Heart left ventricle (tissue), 16 donors: ENCODE data around the gene DUSP1. TPM values are rescaled to one million over a fixed set of nuclear protein-coding genes. Genes with fewer than 3 reads are reported as not detected.

Experiments used
- ATAC-seq, 4 donors: fragments of 200-7000 bp; cut with Tn5 transposase; one replicate each; pipeline ENCODE4 v1.9.1; 2020 to 2022; ENCODE audit warnings: moderate library complexity in 4 of 4, mild to moderate bottlenecking in 3 of 4, moderate number of reproducible peaks in 1 of 4
- DNase-seq, 5 donors: peaks; one replicate each; pipeline ENCODE4 v3.0.0-alpha.2; 2020
- H3K27ac ChIP-seq, 12 donors: fragments of 200-600 bp; sonication (generic) in 4 of 12; one replicate each; pipeline versions ENCODE4 v1.5.0 to v1.8.0; 2016 to 2022; ENCODE audit warnings: mild to moderate bottlenecking in 2 of 12
- H3K27me3 ChIP-seq, 9 donors: fragments of 200-600 bp; sonication (generic) in 2 of 9; one replicate each; pipeline versions ENCODE4 v1.5.1 to v1.8.0; 2016 to 2022; ENCODE audit warnings: mild to moderate bottlenecking in 3 of 9
- H3K36me3 ChIP-seq, 9 donors: fragments of 200-600 bp; sonication (generic) in 2 of 9; one replicate each; pipeline versions ENCODE4 v1.5.0 to v1.8.0; 2018 to 2022; ENCODE audit warnings: mild to moderate bottlenecking in 2 of 9
- H3K4me1 ChIP-seq, 12 donors: fragments of 200-600 bp; sonication (generic) in 4 of 12; one replicate each; pipeline versions ENCODE4 v1.5.0 to v1.8.0; 2016 to 2022; ENCODE audit warnings: mild to moderate bottlenecking in 3 of 12
- H3K4me3 ChIP-seq, 12 donors: fragments of 200-600 bp; sonication (generic) in 4 of 12; one replicate each; pipeline versions ENCODE4 v1.5.0 to v1.8.0; 2017 to 2022; ENCODE audit warnings: mild to moderate bottlenecking in 9 of 12, moderate library complexity in 4 of 12
- H3K9me3 ChIP-seq, 12 donors: fragments of 200-600 bp; sonication (generic) in 4 of 12; one replicate each; pipeline versions ENCODE4 v1.5.0 to v1.8.0; 2016 to 2022; ENCODE audit warnings: mild to moderate bottlenecking in 1 of 12
- POLR2A ChIP-seq, 2 donors: fragments of 450-650 bp; IDR thresholded peaks; one replicate each; pipeline ENCODE4 v1.6.1; 2017; ENCODE audit warnings: antibody characterized with exemption in 2 of 2, mild to moderate bottlenecking in 2 of 2, moderate library complexity in 2 of 2
- WGBS, 4 donors: extraction: QIAGEN DNeasy Blood & Tissue Kit in 2 of 4; methylation state at CpG; one replicate each; pipeline versions ENCODE4 v1.1.5 to v1.1.7; 2013 to 2018; 5-methylcytosine and 5-hydroxymethylcytosine counted together
- intact Hi-C, 10 donors: fragments of 100-400 bp; cut with DNase I; formaldehyde crosslinking; loops; one replicate each; pipeline versions ENCODE4 v1.11.1 to v1.14.2; 2022
- polyA plus RNA-seq, 2 donors: library from polyadenylated mRNA; stranded (reverse); fragments of 200-250 nt; gene quantifications; one replicate each; pipeline ENCODE4 v1.2.3, GENCODE V29; 2013
- total RNA-seq, 9 donors: library from RNA; depleted of rRNA in 2 of 9; stranded (reverse); fragments of >200 nt in 2 of 9; fragmentation: NEBNext Ultra II Directional in 3 of 9; extraction: Animal tissue kit (Norgen Biotek cat#: 25700) in 3 of 9; gene quantifications; one replicate each; pipeline versions ENCODE4 v1.1.0 to v1.2.4, GENCODE V29; 2016 to 2023
- TF ChIP-seq, protein P1 (sequence below), 12 donors: fragments of 200-600 bp; sonication (generic) in 4 of 12; IDR thresholded peaks; one replicate each; pipeline versions ENCODE4 v1.5.0 to v1.8.0; 2018 to 2022; ENCODE audit warnings: antibody characterized with exemption in 12 of 12, mild to moderate bottlenecking in 5 of 12
- donor health status: ischemic (EF 13 %, LVEDD 7.1; RV severe dilation, severe dysfunction).
- donor health status: healthy with polysubstance abuse.
- donor health status: DM: no; HTN: yes; CAD: no.
- donor health status: DM: no; HTN: no; CAD: no.
- donor health status: ischemic (EF 25% LVEDD 6.9; RV normal size, moderate dysfunction).
- donor health status: ischemic (EF 25% LVEDD 5.7; RV mildly dilated, moderate dysfunction).
- donor health status: healthy.
- donor health status: DM: yes; HTN: yes; CAD: no.
- donor health status: ischemic (EF 35%, LVEDD 5.7; RV mildly dilated, moderate dysfunction).
- donor health status: nonischemic (EF 11% LVEDD 7.7; RV severe dilation, severe dysfunction).
- donor health status: DM: yes; HTN: yes; CAD: no.
- donor health status: PGD.
- donor health status: ischemic (EF 29% LVEDD 5.4; RV normal size, mild dysfunction).
- donor health status: nonischemic (EF 23%, LVEDD 6.1; RV moderate dilation, normal function).

DUSP1 gene
- total and polyA plus RNA-seq, 11 donors, result 24.3 to 335 (median 78.2) TPM

GRCh38 chr5:172745406-172745805 is 25.6 kb downstream of the DUSP1 start:
- Histone ChIP-seq H3K9me3 (peaks cover 0 to 8% (median 0%) of the 10 kb centered on the region in 12 donors), H3K27ac (peak overlapping the region in 6 of 12 donors; percentile 87 to 97 (median 94)), H3K4me1 (peaks cover 7 to 84% (median 39%) of the 10 kb centered on the region in 12 donors), H3K27me3 (no peaks in the 10 kb centered on the region), H3K36me3 (no peaks in the 10 kb centered on the region), H3K4me3 (no peak overlapping the region)
- intact Hi-C loops, result no loop called here
- WGBS, 4 donors, result 95 to 96% (median 95%) methylated on average over 8 of the region's 8 CpGs
- DNase-seq (no peak), ATAC-seq (no peak)
- TF ChIP-seq POLR2A (IDR thresholded peaks at IDR 0.05), result no peak
- TF ChIP-seq, protein P1, sequence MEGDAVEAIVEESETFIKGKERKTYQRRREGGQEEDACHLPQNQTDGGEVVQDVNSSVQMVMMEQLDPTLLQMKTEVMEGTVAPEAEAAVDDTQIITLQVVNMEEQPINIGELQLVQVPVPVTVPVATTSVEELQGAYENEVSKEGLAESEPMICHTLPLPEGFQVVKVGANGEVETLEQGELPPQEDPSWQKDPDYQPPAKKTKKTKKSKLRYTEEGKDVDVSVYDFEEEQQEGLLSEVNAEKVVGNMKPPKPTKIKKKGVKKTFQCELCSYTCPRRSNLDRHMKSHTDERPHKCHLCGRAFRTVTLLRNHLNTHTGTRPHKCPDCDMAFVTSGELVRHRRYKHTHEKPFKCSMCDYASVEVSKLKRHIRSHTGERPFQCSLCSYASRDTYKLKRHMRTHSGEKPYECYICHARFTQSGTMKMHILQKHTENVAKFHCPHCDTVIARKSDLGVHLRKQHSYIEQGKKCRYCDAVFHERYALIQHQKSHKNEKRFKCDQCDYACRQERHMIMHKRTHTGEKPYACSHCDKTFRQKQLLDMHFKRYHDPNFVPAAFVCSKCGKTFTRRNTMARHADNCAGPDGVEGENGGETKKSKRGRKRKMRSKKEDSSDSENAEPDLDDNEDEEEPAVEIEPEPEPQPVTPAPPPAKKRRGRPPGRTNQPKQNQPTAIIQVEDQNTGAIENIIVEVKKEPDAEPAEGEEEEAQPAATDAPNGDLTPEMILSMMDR (IDR thresholded peaks at IDR 0.05), result no peak

DNA sequence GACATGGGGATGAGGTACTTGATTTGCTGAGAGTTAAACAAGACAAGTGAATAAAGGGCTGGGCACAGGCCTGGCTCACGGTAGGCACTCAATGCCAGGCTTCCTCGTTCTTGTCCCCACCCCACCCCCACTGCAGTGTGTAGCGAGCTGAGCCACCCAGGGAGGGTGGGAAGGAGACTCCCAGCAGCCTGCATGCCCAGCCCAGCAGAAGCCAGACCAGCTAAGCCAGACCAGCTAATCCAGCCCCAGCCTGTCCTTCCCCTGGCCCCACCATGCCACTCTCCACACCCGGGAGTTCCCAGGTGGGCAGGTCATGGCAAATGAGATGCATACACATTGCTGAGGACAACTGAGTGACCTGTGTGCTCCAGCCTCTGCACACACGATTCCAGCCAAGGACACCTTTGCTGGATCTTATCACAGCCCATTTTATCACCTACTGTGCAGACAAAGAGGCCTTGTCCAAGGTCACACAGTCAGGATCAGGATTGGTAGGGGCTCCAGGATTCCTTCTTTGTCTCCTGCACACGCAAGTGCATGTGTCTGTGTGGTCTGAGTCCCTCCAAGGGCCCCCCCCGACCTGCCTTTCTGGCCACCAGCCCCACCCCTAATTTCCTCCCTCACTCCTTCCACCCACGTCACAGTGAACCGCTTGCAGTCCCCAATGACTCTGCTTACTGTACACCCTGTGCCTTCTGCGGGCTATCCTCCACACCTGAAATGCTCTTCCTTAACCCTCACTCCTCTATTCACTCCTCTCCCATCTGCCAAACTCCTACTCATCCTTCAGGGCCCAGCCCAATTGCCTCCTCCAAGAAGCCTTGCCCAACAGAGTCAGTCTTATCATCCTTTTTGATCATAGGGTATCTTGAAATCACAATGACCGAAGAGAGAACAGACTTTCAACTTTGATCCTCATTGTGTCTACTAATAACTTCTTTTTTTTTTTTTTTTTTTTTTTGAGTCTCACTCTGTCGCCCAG is 26.6 kb downstream of the DUSP1 start:
- TF ChIP-seq, protein P1 (IDR thresholded peaks at IDR 0.05), result no peak
- TF ChIP-seq POLR2A (IDR thresholded peaks at IDR 0.05), result no peak
- no peaks in the 10 kb centered on the region for H3K36me3 ChIP-seq
- ATAC-seq, result no peak
- intact Hi-C loops, result no loop called here
- H3K4me3 ChIP-seq, result no peak overlapping the region
- 55 to 64% (median 60%) methylated on average over 11 to 12 of the region's 12 CpGs for WGBS, 4 donors
- DNase-seq, result peak in 1 of 5 donors; percentile 48
- peaks cover 6 to 77% (median 32%) of the 10 kb centered on the region in 12 donors for H3K4me1 ChIP-seq
- H3K9me3 ChIP-seq, result peaks cover 0 to 8% (median 0%) of the 10 kb centered on the region in 12 donors
- H3K27ac ChIP-seq, result peak overlapping the region in 7 of 12 donors; percentile 20 to 96 (median 45)
- no peaks in the 10 kb centered on the region for H3K27me3 ChIP-seq

- intact Hi-C loops, result no loop called here
- no peak for ATAC-seq
These were observed 27.7 kb downstream of the DUSP1 start for GRCh38 chr5:172743112-172743959.

More at GRCh38 chr5:172743112-172743959, 27.7 kb downstream of the DUSP1 start:
- Histone ChIP-seq H3K36me3 (no peaks in the 10 kb centered on the region), H3K9me3 (peaks cover 0 to 8% (median 0%) of the 10 kb centered on the region in 12 donors), H3K27ac (peak overlapping the region in 6 of 12 donors; percentile 20 to 96 (median 84)), H3K4me3 (no peak overlapping the region), H3K4me1 (peaks cover 0 to 66% (median 23%) of the 10 kb centered on the region in 12 donors), H3K27me3 (no peaks in the 10 kb centered on the region)
- no peak for DNase-seq
- WGBS, 4 donors, result 87 to 93% (median 90%) methylated on average over 7 of the region's 7 CpGs
- no peak for TF ChIP-seq POLR2A (IDR thresholded peaks at IDR 0.05)
- TF ChIP-seq, protein P1 (IDR thresholded peaks at IDR 0.05), result no peak
